Pons (tissue), 1 donor: Measurements from ENCODE around the gene COQ2.
"Not testable (repeated sequence)": the region's sequence is repeated elsewhere in the genome, so short reads cannot be mapped to it uniquely, and the experiment has no call there.

Experiments
- DNase-seq: peaks from one replicate; pipeline ENCODE4 v3.0.0-alpha.2; 2016; ENCODE audit warnings: low spot score

Gene COQ2

GRCh38 chr4:83284193-83285054 lies at the start of gene COQ2:
COQ2 (minus strand) TSS chr4:83284798; CDS start chr4:83284764, 34 bp downstream.
- DNase-seq: peak; percentile 92

GRCh38 chr4:83331956-83332355 lies 47.4 kb upstream of the COQ2 start:
- no peak for DNase-seq

- no peak for DNase-seq
These were observed 45.0 kb upstream of the COQ2 start for GRCh38 chr4:83329521-83330110.

GRCh38 chr4:83328521-83329187 lies 44.1 kb upstream of the COQ2 start:
- DNase-seq: no peak

- DNase-seq: peak; percentile 54
These were observed 41.9 kb upstream of the COQ2 start for GRCh38 chr4:83326546-83326945.

- DNase-seq: not testable (repeated sequence)
These were observed 40.7 kb upstream of the COQ2 start for GRCh38 chr4:83325306-83325705.

- DNase-seq: no peak
These were observed 38.5 kb upstream of the COQ2 start for GRCh38 chr4:83323136-83323535.

GRCh38 chr4:83320548-83320947 lies 36.0 kb upstream of the COQ2 start:
- peak; percentile 67 for DNase-seq

- no peak for DNase-seq
These were observed 34.1 kb upstream of the COQ2 start for GRCh38 chr4:83318666-83319065.

GRCh38 chr4:83317671-83318070 lies 33.1 kb upstream of the COQ2 start:
- DNase-seq: no peak

GRCh38 chr4:83316459-83317165 lies 32.0 kb upstream of the COQ2 start:
- DNase-seq: no peak

- DNase-seq: no peak
These were observed 30.8 kb upstream of the COQ2 start for GRCh38 chr4:83315341-83315870.

- no peak for DNase-seq
These were observed 24.1 kb upstream of the COQ2 start for GRCh38 chr4:83308672-83309071.

- no peak for DNase-seq
These were observed 23.3 kb upstream of the COQ2 start for GRCh38 chr4:83307920-83308319.

GRCh38 chr4:83305187-83305586 lies 20.6 kb upstream of the COQ2 start:
- no peak for DNase-seq

- no peak for DNase-seq
These were observed 13.1 kb upstream of the COQ2 start for GRCh38 chr4:83297548-83298260.

GRCh38 chr4:83293305-83294046 lies 8.9 kb upstream of the COQ2 start:
- DNase-seq: no peak

- DNase-seq: not testable (repeated sequence)
These were observed 5.6 kb upstream of the COQ2 start for GRCh38 chr4:83290059-83290774.

- DNase-seq: not testable (repeated sequence)
These were observed 3.8 kb upstream of the COQ2 start for GRCh38 chr4:83288381-83288780.

- DNase-seq: peak; percentile 73
These were observed 433 bp upstream of the COQ2 start for GRCh38 chr4:83285055-83285407.
